ENCODE data around the gene MKX. TPM values are rescaled to one million over a fixed set of nuclear protein-coding genes. Genes with fewer than 3 reads are reported as not detected.

The MKX gene
- total RNA-seq, 2 donors from 2014 or later = 0.22 to 0.63 TPM

DNA sequence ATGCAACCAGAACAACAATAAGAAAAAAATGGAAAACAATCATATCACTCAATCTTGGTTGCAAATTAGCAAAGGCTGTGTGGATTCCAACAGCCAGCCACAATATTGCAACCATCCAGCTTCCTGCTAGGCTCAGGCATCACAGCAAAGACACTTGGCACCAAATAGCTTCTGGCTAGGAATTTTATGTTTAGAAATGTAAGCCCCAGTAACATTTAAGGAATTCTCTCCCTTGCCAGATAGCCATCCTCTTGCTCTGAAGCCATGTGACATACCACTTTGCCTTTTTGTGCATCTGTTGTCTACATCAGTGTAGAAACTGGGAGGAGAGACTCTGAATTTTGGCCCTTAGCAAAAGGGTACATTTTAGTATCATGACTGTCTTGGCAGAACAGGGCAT, 22.2 kb downstream of the MKX start:
- no peaks in the 10 kb centered on the region for H3K27me3 ChIP-seq
- no peak for DNase-seq (ENCODE audit: low spot score)
- H3K4me1 ChIP-seq = no peaks in the 10 kb centered on the region
- H3K36me3 ChIP-seq = no peaks in the 10 kb centered on the region
- no peak overlapping the region for H3K4me3 ChIP-seq
- H3K27ac ChIP-seq = no peak overlapping the region
- H3K9me3 ChIP-seq = no peaks in the 10 kb centered on the region
- TF ChIP-seq, protein P1, sequence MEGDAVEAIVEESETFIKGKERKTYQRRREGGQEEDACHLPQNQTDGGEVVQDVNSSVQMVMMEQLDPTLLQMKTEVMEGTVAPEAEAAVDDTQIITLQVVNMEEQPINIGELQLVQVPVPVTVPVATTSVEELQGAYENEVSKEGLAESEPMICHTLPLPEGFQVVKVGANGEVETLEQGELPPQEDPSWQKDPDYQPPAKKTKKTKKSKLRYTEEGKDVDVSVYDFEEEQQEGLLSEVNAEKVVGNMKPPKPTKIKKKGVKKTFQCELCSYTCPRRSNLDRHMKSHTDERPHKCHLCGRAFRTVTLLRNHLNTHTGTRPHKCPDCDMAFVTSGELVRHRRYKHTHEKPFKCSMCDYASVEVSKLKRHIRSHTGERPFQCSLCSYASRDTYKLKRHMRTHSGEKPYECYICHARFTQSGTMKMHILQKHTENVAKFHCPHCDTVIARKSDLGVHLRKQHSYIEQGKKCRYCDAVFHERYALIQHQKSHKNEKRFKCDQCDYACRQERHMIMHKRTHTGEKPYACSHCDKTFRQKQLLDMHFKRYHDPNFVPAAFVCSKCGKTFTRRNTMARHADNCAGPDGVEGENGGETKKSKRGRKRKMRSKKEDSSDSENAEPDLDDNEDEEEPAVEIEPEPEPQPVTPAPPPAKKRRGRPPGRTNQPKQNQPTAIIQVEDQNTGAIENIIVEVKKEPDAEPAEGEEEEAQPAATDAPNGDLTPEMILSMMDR (IDR thresholded peaks at IDR 0.05) = no peak

- Histone ChIP-seq H3K4me1 (no peaks in the 10 kb centered on the region), H3K4me3 (no peak overlapping the region), H3K27ac (no peak overlapping the region), H3K9me3 (no peaks in the 10 kb centered on the region), H3K36me3 (no peaks in the 10 kb centered on the region), H3K27me3 (no peaks in the 10 kb centered on the region)
- DNase-seq (ENCODE audit: low spot score) = no peak
- TF ChIP-seq, protein P1 (IDR thresholded peaks at IDR 0.05) = no peak
These were observed 25.1 kb downstream of the MKX start for GRCh38 chr10:27720529-27720928.

DNA sequence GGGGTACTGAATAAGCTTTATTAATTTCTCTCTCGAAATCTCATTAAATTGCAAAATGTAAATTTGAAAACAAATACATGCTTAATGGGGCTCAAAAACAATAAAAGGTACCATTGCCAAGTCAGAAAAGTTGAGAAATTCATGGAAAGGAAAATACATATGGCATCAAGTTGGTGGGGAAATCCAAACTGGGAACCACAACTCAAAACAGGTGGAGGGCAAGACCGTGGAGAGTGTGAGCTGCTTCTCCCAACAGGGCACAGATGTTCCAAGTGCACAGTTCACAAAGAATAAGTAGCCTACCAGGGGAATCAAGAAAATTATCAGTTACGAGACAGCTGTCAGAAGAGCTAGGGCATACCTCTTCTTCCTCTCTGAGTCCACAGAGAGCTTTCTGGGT, 26.6 kb downstream of the MKX start:
- peaks cover 0 to 7% of the 10 kb centered on the region in 2 donors for H3K4me1 ChIP-seq

DNA sequence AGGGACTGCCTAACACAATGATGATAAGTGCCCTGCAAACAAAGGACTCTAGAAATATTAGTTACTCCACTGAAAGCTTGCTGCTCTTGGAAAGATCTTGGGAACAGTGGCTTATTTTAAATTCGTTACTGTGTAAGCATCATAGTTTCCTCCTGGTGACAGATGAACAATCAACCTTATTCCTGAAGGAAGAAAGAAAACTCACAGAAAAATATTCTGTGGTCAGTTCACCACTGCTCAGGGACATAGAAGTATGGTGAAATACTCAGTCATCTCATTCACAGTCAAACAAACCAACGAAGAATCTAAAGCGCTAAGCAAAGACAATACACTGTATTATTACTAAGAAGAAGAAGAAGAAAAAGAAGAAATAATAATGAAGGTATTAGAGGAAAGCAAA, 27.8 kb downstream of the MKX start:
- Histone ChIP-seq H3K36me3 (no peaks in the 10 kb centered on the region), H3K9me3 (no peaks in the 10 kb centered on the region), H3K27ac (no peak overlapping the region), H3K4me3 (no peak overlapping the region), H3K27me3 (no peaks in the 10 kb centered on the region), H3K4me1 (peaks cover 0 to 7% of the 10 kb centered on the region in 2 donors)
- TF ChIP-seq, protein P1 (IDR thresholded peaks at IDR 0.05) = no peak
- no peak for DNase-seq (ENCODE audit: low spot score)

More for the DNA sequence above, 26.6 kb downstream of the MKX start:
- no peaks in the 10 kb centered on the region for H3K36me3 ChIP-seq
- H3K4me3 ChIP-seq = no peak overlapping the region
- TF ChIP-seq, protein P1 (IDR thresholded peaks at IDR 0.05) = no peak
- no peaks in the 10 kb centered on the region for H3K27me3 ChIP-seq
- no peak for DNase-seq (ENCODE audit: low spot score)
- H3K9me3 ChIP-seq = no peaks in the 10 kb centered on the region
- H3K27ac ChIP-seq = no peak overlapping the region

GRCh38 chr10:27717224-27717623, 28.4 kb downstream of the MKX start:
- DNase-seq (ENCODE audit: low spot score) = no peak

GRCh38 chr10:27716521-27716920, 29.1 kb downstream of the MKX start:
- no peak overlapping the region for H3K4me3 ChIP-seq
- H3K36me3 ChIP-seq = no peaks in the 10 kb centered on the region
- no peak for DNase-seq (ENCODE audit: low spot score)
- no peaks in the 10 kb centered on the region for H3K27me3 ChIP-seq
- H3K9me3 ChIP-seq = no peaks in the 10 kb centered on the region
- TF ChIP-seq, protein P1 (IDR thresholded peaks at IDR 0.05) = no peak
- peaks cover 0 to 7% of the 10 kb centered on the region in 2 donors for H3K4me1 ChIP-seq
- H3K27ac ChIP-seq = no peak overlapping the region

More at GRCh38 chr10:27717224-27717623, 28.4 kb downstream of the MKX start:
- Histone ChIP-seq H3K4me3 (no peak overlapping the region), H3K36me3 (no peaks in the 10 kb centered on the region), H3K4me1 (peaks cover 0 to 7% of the 10 kb centered on the region in 2 donors), H3K27me3 (no peaks in the 10 kb centered on the region), H3K9me3 (no peaks in the 10 kb centered on the region), H3K27ac (no peak overlapping the region)
- TF ChIP-seq, protein P1 (IDR thresholded peaks at IDR 0.05) = no peak
